K562 (cell line): ENCODE results near the gene U2AF1L4. TPM values are rescaled to one million over a fixed set of nuclear protein-coding genes. Genes with fewer than 3 reads are reported as not detected.
A peak's percentile ranks its signal among the peaks of the same experiment; 100 is the strongest.

Experiments used
- ATF7 ChIP-seq: fragments of 450-650 bp; IDR thresholded peaks from 2 replicates; pipeline ENCODE4 v1.7.1; 2014; ENCODE audit warnings: mild to moderate bottlenecking, moderate library complexity
- CBX3 ChIP-seq, 2 experiments: IDR thresholded peaks; 1 replicate in 1 of 2; 2 replicates in 1 of 2; pipeline ENCODE4 v1.6.1; 2012; ENCODE audit warnings: inconsistent platforms in 2 of 2, low read length in 2 of 2, borderline replicate concordance in 1 of 2, control low read depth in 1 of 2
- CXXC5 ChIP-seq: fragments of 250-450 bp; sonication (Bioruptor Pico); IDR thresholded peaks from 2 replicates; pipeline ENCODE4 v1.8.0; 2022; ENCODE audit warnings: inconsistent platforms, mild to moderate bottlenecking, moderate library complexity
- E2F3 ChIP-seq: fragments of 250-450 bp; sonication (Bioruptor Pico); IDR thresholded peaks from 2 replicates; pipeline ENCODE4 v1.4.0; 2020; ENCODE audit warnings: mild to moderate bottlenecking
- FOXK1 ChIP-seq: sonication (generic); formaldehyde crosslinking; IDR thresholded peaks from 2 replicates; pipeline ENCODE4 v1.8.0; 2022; ENCODE audit warnings: missing genetic modification reagents, mild to moderate bottlenecking, borderline replicate concordance
- IFI16 ChIP-seq: fragments of 250-450 bp; sonication (Bioruptor Pico); IDR thresholded peaks from 2 replicates; pipeline ENCODE4 v2.1.2; 2022; ENCODE audit warnings: mild to moderate bottlenecking, inconsistent platforms
- OTX1 ChIP-seq: fragments of 450-650 bp; formaldehyde crosslinking; IDR thresholded peaks from 2 replicates; pipeline ENCODE4 v1.4.0; 2022; ENCODE audit warnings: mild to moderate bottlenecking
- POLR2G ChIP-seq: fragments of 200-400 bp; formaldehyde crosslinking; IDR thresholded peaks from 2 replicates; pipeline ENCODE4 v1.6.1; 2017; ENCODE audit warnings: low read depth, mild to moderate bottlenecking, antibody characterized with exemption, low read length, moderate library complexity
- RBM25 ChIP-seq: fragments of 200-400 bp; formaldehyde crosslinking; IDR thresholded peaks from 2 replicates; pipeline ENCODE4 v1.6.1; 2018; ENCODE audit warnings: low read length, low read depth, moderate library complexity; ENCODE audit not compliant: severe bottlenecking
- RFX1 ChIP-seq: fragments of 450-650 bp; IDR thresholded peaks from 2 replicates; pipeline ENCODE4 v1.6.1; 2016; ENCODE audit warnings: mild to moderate bottlenecking, moderate library complexity
- ZNF140 ChIP-seq: fragments of 250-450 bp; sonication (Bioruptor Pico); IDR thresholded peaks from 2 replicates; pipeline ENCODE4 v1.8.0; 2021; ENCODE audit warnings: moderate library complexity, mild to moderate bottlenecking, inconsistent platforms
- ZNF408 ChIP-seq: fragments of 250-450 bp; sonication (Bioruptor Pico); IDR thresholded peaks from 2 replicates; pipeline ENCODE4 v1.4.0; 2020; ENCODE audit warnings: low read depth, mild to moderate bottlenecking, moderate library complexity
- ZNF507 ChIP-seq: conservative IDR thresholded peaks from 2 replicates; pipeline ENCODE4 v1.6.1; 2017; ENCODE audit warnings: missing genetic modification characterization, missing compliant biosample characterization
- ZNF57 ChIP-seq: fragments of 450-650 bp; formaldehyde crosslinking; IDR thresholded peaks from 2 replicates; pipeline ENCODE4 v1.4.0; 2020; ENCODE audit warnings: mild to moderate bottlenecking, moderate library complexity
- ZNF668 ChIP-seq: fragments of 250-450 bp; sonication (Bioruptor Pico); IDR thresholded peaks from 2 replicates; pipeline ENCODE4 v1.8.0; 2022; ENCODE audit warnings: mild to moderate bottlenecking, inconsistent platforms
- ZNF707 ChIP-seq: fragments of 250-450 bp; sonication (Bioruptor Pico); conservative IDR thresholded peaks from 2 replicates; pipeline ENCODE4 v1.8.0; 2022; ENCODE audit warnings: inconsistent platforms, mild to moderate bottlenecking, moderate library complexity
- polyA plus RNA-seq, 8 experiments: library from polyadenylated mRNA; depleted of rRNA in 4 of 8; stranded (reverse) in 5 of 8; unstranded in 3 of 8; fragments of >200 nt; fragmentation: Nextera tagmentation in 2 of 8; fragmentation: Illumina TruSeq in 1 of 8; extraction: Ambion mirVana in 2 of 8; extraction: Trizol in 1 of 8; gene quantifications; 2 replicates each; pipeline versions ENCODE4 v1.2.1 to v1.2.3, GENCODE V29; 2011 to 2014; ENCODE audit warnings: inconsistent platforms in 1 of 8, missing spikeins in 1 of 8
- total RNA-seq, 7 experiments: library from RNA; depleted of rRNA in 6 of 7; stranded (reverse); fragments of >200 nt in 6 of 7; fragmentation: Illumina TruSeq in 2 of 7; extraction: Trizol in 2 of 7; gene quantifications; 2 replicates each; pipeline versions ENCODE4 v1.2.1 to v1.2.3, GENCODE V29; 2011 to 2021; ENCODE audit warnings: low replicate concordance in 1 of 7
- TF ChIP-seq, protein P1 (sequence below): fragments of 450-650 bp; IDR thresholded peaks from 2 replicates; pipeline ENCODE4 v1.6.1; 2017; ENCODE audit warnings: antibody characterized with exemption, mild to moderate bottlenecking
- TF ChIP-seq, protein P2 (sequence below): fragments of 450-650 bp; formaldehyde crosslinking; IDR thresholded peaks from 2 replicates; pipeline ENCODE4 v1.4.0; 2020; ENCODE audit warnings: mild to moderate bottlenecking, moderate library complexity
- TF ChIP-seq, protein P3 (sequence below), 2 experiments: fragments of 450-650 bp; IDR thresholded peaks; 2 replicates each; pipeline ENCODE4 v1.6.1; 2016
- TF ChIP-seq, protein P4 (sequence below), 2 experiments: IDR thresholded peaks; 2 replicates each; pipeline ENCODE4 v1.6.1; 2011; ENCODE audit warnings: borderline replicate concordance in 1 of 2, control low read depth in 1 of 2, low read depth in 1 of 2, low read length in 1 of 2, mild to moderate bottlenecking in 1 of 2, mixed read lengths in 1 of 2, moderate library complexity in 1 of 2; ENCODE audit not compliant: insufficient read depth in 1 of 2, insufficient read length in 1 of 2, poor library complexity in 1 of 2, severe bottlenecking in 1 of 2; ENCODE audit errors: extremely low read depth in 1 of 2

Gene U2AF1L4
- total and polyA plus RNA-seq, 9 of the 15 experiments (the other 6 are each of a cell fraction or from before 2014, with no cell fraction given): 8.4 to 19.5 (median 12.6) TPM

DNA sequence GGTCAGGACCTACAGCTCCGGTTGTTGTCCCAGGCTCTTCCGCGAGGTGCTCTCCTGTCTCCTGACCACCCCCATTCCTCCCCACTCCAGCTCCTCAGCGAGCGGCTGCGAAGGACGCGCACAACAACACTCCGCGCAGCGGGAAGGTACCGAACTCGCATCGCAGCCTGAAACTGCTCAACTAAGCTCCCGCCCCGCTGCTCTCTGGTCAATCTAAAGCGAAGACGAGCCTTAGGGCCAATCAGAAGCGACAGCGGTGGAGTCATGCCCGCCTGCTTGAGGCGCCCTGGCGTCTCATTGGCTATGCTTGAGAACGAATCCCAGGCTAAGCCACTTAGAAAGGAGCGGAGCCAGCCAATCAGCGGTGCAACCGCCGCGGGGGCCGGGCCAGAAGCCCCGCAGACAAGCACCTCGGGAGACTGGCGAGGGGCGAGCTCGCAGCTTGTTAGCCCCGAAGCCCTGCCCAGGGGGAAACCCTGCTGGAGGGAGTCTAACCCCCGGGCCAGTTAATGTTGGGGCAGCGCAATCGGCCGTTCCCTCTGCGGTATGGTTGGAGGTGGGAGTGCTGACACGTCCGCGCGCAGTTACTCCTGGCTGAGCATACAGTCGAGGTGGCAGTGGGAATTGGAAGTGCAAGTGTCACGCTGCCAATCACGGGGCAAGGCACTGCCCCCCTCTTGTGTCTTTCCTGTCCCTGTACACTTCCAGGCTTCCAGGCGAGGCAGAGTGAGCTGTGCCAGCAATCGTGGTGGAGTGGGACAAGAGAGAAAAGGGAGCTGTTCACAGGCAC lies 42.8 kb downstream of the U2AF1L4 start (continued):
- TF ChIP-seq, protein P1, sequence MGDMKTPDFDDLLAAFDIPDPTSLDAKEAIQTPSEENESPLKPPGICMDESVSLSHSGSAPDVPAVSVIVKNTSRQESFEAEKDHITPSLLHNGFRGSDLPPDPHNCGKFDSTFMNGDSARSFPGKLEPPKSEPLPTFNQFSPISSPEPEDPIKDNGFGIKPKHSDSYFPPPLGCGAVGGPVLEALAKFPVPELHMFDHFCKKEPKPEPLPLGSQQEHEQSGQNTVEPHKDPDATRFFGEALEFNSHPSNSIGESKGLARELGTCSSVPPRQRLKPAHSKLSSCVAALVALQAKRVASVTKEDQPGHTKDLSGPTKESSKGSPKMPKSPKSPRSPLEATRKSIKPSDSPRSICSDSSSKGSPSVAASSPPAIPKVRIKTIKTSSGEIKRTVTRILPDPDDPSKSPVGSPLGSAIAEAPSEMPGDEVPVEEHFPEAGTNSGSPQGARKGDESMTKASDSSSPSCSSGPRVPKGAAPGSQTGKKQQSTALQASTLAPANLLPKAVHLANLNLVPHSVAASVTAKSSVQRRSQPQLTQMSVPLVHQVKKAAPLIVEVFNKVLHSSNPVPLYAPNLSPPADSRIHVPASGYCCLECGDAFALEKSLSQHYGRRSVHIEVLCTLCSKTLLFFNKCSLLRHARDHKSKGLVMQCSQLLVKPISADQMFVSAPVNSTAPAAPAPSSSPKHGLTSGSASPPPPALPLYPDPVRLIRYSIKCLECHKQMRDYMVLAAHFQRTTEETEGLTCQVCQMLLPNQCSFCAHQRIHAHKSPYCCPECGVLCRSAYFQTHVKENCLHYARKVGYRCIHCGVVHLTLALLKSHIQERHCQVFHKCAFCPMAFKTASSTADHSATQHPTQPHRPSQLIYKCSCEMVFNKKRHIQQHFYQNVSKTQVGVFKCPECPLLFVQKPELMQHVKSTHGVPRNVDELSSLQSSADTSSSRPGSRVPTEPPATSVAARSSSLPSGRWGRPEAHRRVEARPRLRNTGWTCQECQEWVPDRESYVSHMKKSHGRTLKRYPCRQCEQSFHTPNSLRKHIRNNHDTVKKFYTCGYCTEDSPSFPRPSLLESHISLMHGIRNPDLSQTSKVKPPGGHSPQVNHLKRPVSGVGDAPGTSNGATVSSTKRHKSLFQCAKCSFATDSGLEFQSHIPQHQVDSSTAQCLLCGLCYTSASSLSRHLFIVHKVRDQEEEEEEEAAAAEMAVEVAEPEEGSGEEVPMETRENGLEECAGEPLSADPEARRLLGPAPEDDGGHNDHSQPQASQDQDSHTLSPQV: no peak
- TF ChIP-seq ATF7: peak; percentile 74
- no peak for TF ChIP-seq IFI16 (CRISPR knock-in tag)
- TF ChIP-seq POLR2G: peak; percentile 71
- no peak for TF ChIP-seq ZNF57
- TF ChIP-seq, protein P2, sequence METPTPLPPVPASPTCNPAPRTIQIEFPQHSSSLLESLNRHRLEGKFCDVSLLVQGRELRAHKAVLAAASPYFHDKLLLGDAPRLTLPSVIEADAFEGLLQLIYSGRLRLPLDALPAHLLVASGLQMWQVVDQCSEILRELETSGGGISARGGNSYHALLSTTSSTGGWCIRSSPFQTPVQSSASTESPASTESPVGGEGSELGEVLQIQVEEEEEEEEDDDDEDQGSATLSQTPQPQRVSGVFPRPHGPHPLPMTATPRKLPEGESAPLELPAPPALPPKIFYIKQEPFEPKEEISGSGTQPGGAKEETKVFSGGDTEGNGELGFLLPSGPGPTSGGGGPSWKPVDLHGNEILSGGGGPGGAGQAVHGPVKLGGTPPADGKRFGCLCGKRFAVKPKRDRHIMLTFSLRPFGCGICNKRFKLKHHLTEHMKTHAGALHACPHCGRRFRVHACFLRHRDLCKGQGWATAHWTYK (CRISPR knock-in tag): no peak
- no peak for TF ChIP-seq ZNF668
- no peak for TF ChIP-seq ZNF408 (CRISPR knock-in tag)
- TF ChIP-seq CBX3 (IDR thresholded peaks at IDR 0.05; ENCODE audit: borderline replicate concordance in 1 of 2, low read length in 2 of 2): no peak
- TF ChIP-seq ZNF507 (tag): no peak
- TF ChIP-seq CXXC5 (CRISPR knock-in tag): peak; percentile 53; the same call in 1 of the 2 replicates
- TF ChIP-seq ZNF140: no peak
- TF ChIP-seq, protein P3, sequence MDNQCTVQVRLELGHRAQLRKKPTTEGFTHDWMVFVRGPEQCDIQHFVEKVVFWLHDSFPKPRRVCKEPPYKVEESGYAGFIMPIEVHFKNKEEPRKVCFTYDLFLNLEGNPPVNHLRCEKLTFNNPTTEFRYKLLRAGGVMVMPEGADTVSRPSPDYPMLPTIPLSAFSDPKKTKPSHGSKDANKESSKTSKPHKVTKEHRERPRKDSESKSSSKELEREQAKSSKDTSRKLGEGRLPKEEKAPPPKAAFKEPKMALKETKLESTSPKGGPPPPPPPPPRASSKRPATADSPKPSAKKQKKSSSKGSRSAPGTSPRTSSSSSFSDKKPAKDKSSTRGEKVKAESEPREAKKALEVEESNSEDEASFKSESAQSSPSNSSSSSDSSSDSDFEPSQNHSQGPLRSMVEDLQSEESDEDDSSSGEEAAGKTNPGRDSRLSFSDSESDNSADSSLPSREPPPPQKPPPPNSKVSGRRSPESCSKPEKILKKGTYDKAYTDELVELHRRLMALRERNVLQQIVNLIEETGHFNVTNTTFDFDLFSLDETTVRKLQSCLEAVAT (IDR thresholded peaks at IDR 0.05): peak in 1 of 2 experiments; percentile 92; a peak in 2 of 4 replicates
- no peak for TF ChIP-seq OTX1
- TF ChIP-seq RBM25: peak; percentile 97
- TF ChIP-seq ZNF707 (CRISPR knock-in tag): no peak
- TF ChIP-seq FOXK1 (CRISPR knock-in tag): no peak
- TF ChIP-seq RFX1: peak; percentile 54; the same call in 1 of the 2 replicates
- TF ChIP-seq, protein P4, sequence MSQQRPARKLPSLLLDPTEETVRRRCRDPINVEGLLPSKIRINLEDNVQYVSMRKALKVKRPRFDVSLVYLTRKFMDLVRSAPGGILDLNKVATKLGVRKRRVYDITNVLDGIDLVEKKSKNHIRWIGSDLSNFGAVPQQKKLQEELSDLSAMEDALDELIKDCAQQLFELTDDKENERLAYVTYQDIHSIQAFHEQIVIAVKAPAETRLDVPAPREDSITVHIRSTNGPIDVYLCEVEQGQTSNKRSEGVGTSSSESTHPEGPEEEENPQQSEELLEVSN (IDR thresholded peaks at IDR 0.05; ENCODE audit: borderline replicate concordance in 1 of 2, extremely low read depth in 1 of 2, insufficient read depth in 1 of 2, insufficient read length in 1 of 2, low read depth in 1 of 2, low read length in 1 of 2, poor library complexity in 1 of 2, severe bottlenecking in 1 of 2): peak; percentile 9 to 67
- no peak for TF ChIP-seq E2F3 (CRISPR knock-in tag)
